T47D (cell line): ENCODE data around the gene GGT5.
"Not testable (repeated sequence)": the region's sequence is repeated elsewhere in the genome, so short reads cannot be mapped to it uniquely, and the experiment has no call there.

Experiments used
- DNase-seq, 2 experiments: peaks; one replicate each; pipeline versions ENCODE4 v3.0.0 to v3.0.0-alpha.2; 2011 to 2012; ENCODE audit warnings: low read depth in 1 of 2, low spot score in 1 of 2
- JUND ChIP-seq: IDR thresholded peaks from 2 replicates; pipeline ENCODE4 v1.6.1; 2012; ENCODE audit warnings: low read depth
- in situ Hi-C: cut with HindIII; loops from 2 replicates; pipeline ENCODE4 v1.10.0; 2016; ENCODE audit warnings: low sequenced_read_pairs, low pct_unique_long_range_greater_than_20kb

The GGT5 gene

GRCh38 chr22:24232725-24233124 lies 12.2 kb downstream of the GGT5 start:
- no peak for DNase-seq
- in situ Hi-C loops, result no loop called here
- no peak for TF ChIP-seq JUND

DNA sequence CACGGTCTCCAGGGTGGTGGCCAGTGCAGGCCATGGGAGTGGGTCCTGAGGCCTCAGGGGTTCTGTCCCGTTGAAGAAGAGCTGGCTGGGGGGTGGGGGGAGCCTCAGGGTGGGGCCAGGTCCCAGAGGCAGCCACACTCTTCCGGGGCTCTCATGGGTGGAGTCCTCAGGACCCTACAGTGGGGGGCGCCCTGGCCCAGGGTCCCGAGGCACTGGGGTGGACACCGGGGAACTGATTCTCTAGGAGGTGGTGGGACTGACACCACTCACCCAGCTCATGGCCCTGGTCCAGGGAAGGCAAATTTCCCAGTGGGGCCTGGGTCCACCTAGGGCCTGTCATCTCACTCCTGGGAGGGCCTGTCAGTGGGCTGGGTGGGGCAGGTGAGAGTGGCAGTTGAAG lies 12.8 kb downstream of the GGT5 start:
- in situ Hi-C loops, result no loop called here
- DNase-seq, result no peak
- TF ChIP-seq JUND, result no peak

- no peak for DNase-seq
Observed at GRCh38 chr22:24231706-24232105, 13.2 kb downstream of the GGT5 start.

GRCh38 chr22:24230911-24231656 lies 13.8 kb downstream of the GGT5 start:
- in situ Hi-C loops, result no loop called here
- TF ChIP-seq JUND, result no peak
- no peak for DNase-seq

More at GRCh38 chr22:24231706-24232105, 13.2 kb downstream of the GGT5 start:
- in situ Hi-C loops, result no loop called here
- no peak for TF ChIP-seq JUND

DNA sequence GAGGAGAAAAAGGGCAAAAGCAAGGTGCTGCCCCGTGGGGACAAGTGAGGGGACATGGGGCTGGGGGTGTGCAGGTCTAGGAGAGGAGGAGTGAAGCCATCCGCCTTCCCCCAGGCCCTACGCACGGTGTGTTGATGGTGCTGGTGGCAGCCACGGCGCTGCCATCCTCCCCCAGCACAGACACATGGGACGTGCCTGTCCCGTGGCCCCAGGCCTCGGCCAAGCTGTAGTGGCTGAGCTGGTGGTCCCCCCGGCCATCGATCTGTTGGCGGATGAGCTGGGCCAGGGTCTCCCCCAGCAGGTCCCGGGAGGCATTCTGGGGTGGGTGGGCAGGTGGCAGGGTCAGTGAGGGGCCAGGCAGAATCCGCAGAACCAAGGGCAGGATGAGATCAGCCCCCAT lies 18.9 kb downstream of the GGT5 start:
- in situ Hi-C loops, result no loop called here
- no peak for DNase-seq
- no peak for TF ChIP-seq JUND

DNA sequence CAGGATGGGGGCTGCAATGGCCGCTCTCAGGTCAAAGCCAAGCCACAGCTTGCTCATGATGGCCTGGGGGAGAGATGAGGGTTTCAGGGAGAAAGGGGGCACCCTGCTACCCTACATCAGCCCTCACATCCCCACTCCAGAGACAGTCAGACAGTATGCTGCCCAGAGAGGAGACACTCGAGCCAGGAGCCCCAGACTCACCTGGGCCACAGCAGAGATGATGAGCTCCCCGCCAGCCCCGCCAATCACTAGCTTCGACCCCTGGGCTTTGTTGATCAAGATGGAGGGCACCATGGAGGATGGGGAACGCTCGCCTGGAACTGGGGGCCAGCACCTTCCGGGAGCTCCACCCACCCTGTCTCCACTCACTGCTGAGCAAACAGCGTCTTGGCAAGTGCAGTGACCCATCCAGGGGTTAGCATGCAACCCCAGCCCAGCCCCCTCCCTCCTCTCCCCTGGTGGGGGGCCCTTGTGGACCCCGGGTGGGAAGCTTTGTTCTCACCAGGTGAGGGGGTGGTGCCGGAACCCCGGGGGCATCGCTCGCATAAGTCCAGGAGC lies 19.8 kb downstream of the GGT5 start:
- TF ChIP-seq JUND, result no peak
- in situ Hi-C loops, result no loop called here

GRCh38 chr22:24224468-24224867 lies 20.4 kb downstream of the GGT5 start:
- no peak for TF ChIP-seq JUND
- in situ Hi-C loops, result no loop called here
- DNase-seq, result no peak

More for the DNA sequence above, 19.8 kb downstream of the GGT5 start:
- DNase-seq, result no peak

DNA sequence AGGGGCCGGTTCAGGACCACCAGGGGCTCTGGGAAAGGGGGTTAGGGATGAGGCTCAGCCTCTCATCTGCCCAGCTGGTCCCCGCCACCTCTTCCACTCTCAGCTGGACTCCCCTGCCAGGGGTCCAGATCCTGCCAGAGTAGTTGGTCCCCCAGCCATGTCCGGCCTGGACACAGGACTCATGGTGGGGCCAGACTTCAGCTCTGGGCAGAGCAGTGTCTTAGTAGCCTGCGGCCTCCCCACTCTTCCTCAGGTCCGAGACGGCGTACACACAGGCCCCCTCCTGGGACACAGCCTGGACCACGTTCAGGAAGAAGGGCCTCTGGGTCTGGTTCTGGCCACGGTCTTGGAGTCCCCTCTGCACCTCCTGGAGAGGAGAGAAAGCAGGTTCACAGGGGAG lies 25.1 kb downstream of the GGT5 start:
- TF ChIP-seq JUND, result no peak
- in situ Hi-C loops, result no loop called here

GRCh38 chr22:24217384-24217783 lies 27.5 kb downstream of the GGT5 start:
- in situ Hi-C loops, result no loop called here
- no peak for DNase-seq
- TF ChIP-seq JUND, result no peak

More for the DNA sequence above, 25.1 kb downstream of the GGT5 start:
- DNase-seq, result no peak

DNA sequence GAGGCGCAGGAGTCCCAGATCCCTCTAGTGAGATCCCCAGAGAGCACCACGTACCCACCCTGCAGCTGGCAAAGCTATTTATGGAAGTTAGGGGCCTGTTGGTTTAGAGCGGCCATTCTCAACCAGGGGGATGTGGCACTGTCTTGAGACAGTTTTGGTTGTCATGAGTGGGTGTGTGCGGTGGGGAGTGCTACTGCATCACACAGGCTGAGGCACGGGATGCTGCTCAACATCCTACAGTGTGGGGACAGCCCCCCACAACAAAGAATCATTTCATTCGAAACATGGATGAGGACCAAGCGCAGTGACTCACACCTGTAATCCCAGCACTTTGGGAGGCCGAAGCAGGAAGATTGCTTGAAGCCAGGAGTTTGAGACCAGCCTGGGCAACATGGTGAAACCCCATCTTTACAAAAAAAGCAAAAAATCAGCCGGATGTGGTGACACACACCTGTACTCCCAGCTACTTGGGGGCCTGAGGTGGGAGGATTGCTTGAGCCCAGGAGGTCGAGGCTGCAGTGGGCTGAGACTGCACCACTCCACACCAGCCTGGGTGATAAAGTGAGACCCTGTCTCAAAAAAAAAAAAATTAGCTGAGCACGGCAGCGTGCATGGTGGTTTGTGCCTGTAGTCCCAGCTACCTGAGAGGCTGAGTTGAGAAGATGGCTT lies 28.2 kb downstream of the GGT5 start:
- DNase-seq, result no peak
- in situ Hi-C loops, result no loop called here
- no peak for TF ChIP-seq JUND

DNA sequence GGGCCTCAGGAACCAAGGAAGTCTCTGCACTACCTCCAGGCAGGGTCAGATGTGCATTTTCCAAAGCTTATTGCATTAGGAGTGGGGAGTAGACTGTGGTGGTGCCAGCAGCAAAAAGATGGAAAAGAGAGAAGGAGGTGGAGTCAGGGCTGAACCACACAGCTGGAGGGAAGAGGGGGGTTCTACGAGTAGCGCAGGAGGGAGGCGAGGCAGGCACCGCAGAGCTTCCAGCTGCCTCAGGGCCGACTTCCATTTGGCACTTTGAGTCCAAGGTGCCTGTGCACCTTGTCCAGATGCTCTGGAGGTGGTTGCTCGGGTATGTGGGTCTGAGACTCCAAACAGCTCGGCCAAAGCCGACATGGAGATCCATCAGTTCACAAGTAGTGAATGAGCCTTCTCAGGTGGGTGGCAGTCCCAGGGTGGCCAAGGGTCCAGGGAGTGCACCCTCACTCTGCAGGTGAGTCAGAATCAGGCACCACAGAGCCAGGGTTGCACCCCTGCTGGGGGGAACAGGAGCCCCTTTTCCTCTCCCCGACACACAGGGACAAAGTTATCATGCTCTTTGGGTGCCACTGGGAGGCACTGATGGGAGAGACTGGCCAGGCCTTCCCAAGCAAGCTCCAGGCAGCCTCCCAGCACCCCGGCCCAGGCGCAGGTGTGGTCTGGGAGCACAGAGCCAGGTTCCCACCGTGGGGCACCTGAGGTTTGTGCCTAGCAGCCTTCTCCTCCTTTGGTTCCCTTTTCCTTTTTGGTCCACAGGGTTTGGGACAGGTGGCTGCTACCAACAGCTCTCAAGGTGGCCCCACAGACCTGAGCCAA lies 30.2 kb downstream of the GGT5 start:
- in situ Hi-C loops, result no loop called here
- no peak for DNase-seq

DNA sequence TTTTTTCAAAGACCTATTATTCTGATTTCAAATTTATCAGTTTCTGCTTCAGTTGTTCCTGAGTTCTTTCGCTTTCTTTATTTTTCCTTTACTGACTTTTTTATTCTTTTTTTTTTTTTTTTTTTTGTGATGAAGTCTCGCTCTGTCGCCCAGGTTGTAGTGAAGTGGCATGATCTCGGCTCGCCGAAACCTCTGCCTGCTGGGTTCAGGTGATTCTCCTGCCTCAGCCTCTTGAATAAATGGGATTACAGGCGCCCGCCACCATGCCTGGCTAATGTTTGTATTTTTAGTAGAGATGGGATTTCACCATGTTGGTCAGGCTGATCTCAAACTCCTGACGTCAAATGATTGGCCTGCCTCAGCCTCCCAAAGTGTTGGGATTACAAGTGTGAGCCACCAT lies 31.8 kb downstream of the GGT5 start:
- in situ Hi-C loops, DNase-seq: not testable (repeated sequence)

More for the DNA sequence above, 30.2 kb downstream of the GGT5 start:
- no peak for TF ChIP-seq JUND

DNA sequence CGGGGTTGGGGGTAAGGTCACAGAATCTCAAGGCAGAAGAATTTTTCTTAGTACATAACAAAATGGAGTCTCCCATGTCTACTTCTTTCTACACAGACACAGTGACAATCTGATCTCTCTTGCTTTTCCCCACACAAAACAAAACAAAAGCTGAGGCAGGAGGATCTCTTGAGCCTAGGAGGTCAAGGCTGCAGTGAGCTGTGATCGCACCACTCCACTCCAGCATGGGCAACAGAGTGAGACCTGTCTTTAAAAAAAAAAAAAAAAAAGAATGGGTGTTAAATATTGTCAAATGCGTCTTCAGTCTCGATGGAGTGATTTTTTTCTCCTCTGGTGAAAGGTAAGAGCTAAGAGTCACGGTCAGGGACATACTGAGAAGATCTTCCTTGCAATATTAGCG lies 33.2 kb downstream of the GGT5 start:
- in situ Hi-C loops, result not testable (repeated sequence)

DNA sequence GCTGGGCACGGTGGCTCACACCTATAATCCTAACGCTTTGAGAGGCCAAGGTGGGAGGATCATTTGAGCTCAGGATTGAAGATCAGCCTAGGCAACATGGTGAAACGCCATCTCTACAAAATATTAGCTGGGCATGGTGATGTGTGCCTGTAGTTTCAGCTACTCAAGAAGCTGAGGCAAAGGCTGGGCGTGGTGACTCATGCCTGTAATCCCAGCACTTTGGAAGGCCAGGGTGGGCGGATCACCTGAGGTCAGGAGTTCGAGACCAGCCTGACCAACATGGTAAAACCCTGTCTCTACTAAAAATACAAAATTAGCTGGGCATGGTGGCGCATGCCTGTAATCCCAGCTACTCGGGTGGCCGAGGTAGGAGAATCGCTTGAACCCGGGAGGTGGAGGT lies 34.5 kb downstream of the GGT5 start:
- in situ Hi-C loops, DNase-seq: not testable (repeated sequence)

More for the DNA sequence above, 33.2 kb downstream of the GGT5 start:
- DNase-seq, result not testable (repeated sequence)
